Common myeloid progenitor, CD34-positive (primary cell): ENCODE results near the gene ROBO1.

ENCODE experiments used
- CTCF ChIA-PET: fragments of 350-600 bp; sonication (Branson Sonifier 250); formaldehyde crosslinking; loops from one replicate; lab custom pipeline; 2021; ENCODE audit warnings: antibody characterized with exemption; lab: Charles Lee
- POLR2A ChIA-PET: fragments of 350-600 bp; sonication (Branson Sonifier 250); formaldehyde crosslinking; loops from one replicate; lab custom pipeline; 2021; ENCODE audit warnings: antibody characterized with exemption; lab: Charles Lee
- DNase-seq, 3 donors: peaks; one replicate each; pipeline versions ENCODE4 v3.0.0 to v3.0.0-alpha.2; 2013
- H3K27ac ChIP-seq, 2 experiments: 1 replicate in 1 of 2; 2 replicates in 1 of 2; pipeline ENCODE4 v1.7.0; 2013; ENCODE audit warnings: inconsistent platforms in 2 of 2, low read length in 2 of 2, mild to moderate bottlenecking in 2 of 2, low read depth in 1 of 2, moderate library complexity in 1 of 2; ENCODE audit not compliant: severe bottlenecking in 2 of 2, insufficient read depth in 1 of 2, poor library complexity in 1 of 2
- H3K27me3 ChIP-seq, 5 experiments: replicated peaks in 2 of 5; 1 replicate in 3 of 5; 2 replicates in 2 of 5; pipeline versions ENCODE4 v1.6.1 to v1.7.0; 2013; ENCODE audit warnings: low read length in 4 of 5, mild to moderate bottlenecking in 2 of 5, moderate library complexity in 2 of 5, inconsistent platforms in 1 of 5; ENCODE audit not compliant: insufficient read depth in 5 of 5, control insufficient read depth in 4 of 5
- H3K36me3 ChIP-seq, 4 experiments: 1 replicate in 2 of 4; 2 replicates in 2 of 4; pipeline versions ENCODE4 v1.6.1 to v1.7.0; 2013; ENCODE audit warnings: low read length in 3 of 4, control low read depth in 1 of 4, mild to moderate bottlenecking in 1 of 4; ENCODE audit not compliant: control insufficient read depth in 4 of 4, insufficient read depth in 4 of 4
- H3K4me1 ChIP-seq, 4 experiments: 1 replicate in 3 of 4; 2 replicates in 1 of 4; pipeline versions ENCODE4 v1.6.1 to v1.7.1; 2013; ENCODE audit warnings: low read length in 3 of 4, mild to moderate bottlenecking in 3 of 4, control low read depth in 1 of 4, inconsistent platforms in 1 of 4, moderate library complexity in 1 of 4; ENCODE audit not compliant: control insufficient read depth in 4 of 4, insufficient read depth in 4 of 4; ENCODE audit errors: control extremely low read depth in 1 of 4
- H3K4me3 ChIP-seq, 7 experiments: 1 replicate in 4 of 7; 2 replicates in 3 of 7; pipeline versions ENCODE4 v1.5.1 to v1.7.0; 2013; ENCODE audit warnings: mild to moderate bottlenecking in 7 of 7, low read length in 6 of 7, moderate library complexity in 6 of 7, inconsistent platforms in 2 of 7, low read depth in 2 of 7, control low read depth in 1 of 7; ENCODE audit not compliant: insufficient read depth in 4 of 7, control insufficient read depth in 1 of 7; ENCODE audit errors: extremely low read depth in 1 of 7
- H3K9me3 ChIP-seq, 5 experiments: 1 replicate in 4 of 5; 2 replicates in 1 of 5; pipeline versions ENCODE4 v1.6.1 to v1.7.1; 2013; ENCODE audit warnings: low read length in 4 of 5, mild to moderate bottlenecking in 2 of 5, inconsistent platforms in 1 of 5, low read depth in 1 of 5, moderate library complexity in 1 of 5; ENCODE audit not compliant: control insufficient read depth in 4 of 5, insufficient read depth in 2 of 5; ENCODE audit errors: control extremely low read depth in 1 of 5
- WGBS: methylation state at CpG from one replicate; pipeline ENCODE4 v1.1.5; 2013; ENCODE audit not compliant: insufficient coverage; 5-methylcytosine and 5-hydroxymethylcytosine counted together

Gene ROBO1

GRCh38 chr3:79157191-79157590 is 610.6 kb downstream of the ROBO1 start:
- Histone ChIP-seq H3K9me3 (no peaks in the 10 kb centered on the region), H3K4me1 (no peaks in the 10 kb centered on the region), H3K4me3 (no peak overlapping the region), H3K36me3 (no peaks in the 10 kb centered on the region), H3K27ac (no peak overlapping the region), H3K27me3 (no peaks in the 10 kb centered on the region)
- ChIA-PET POLR2A (no interaction called here), CTCF (no interaction called here)
- no peak for DNase-seq

- Histone ChIP-seq H3K36me3 (no peaks in the 10 kb centered on the region), H3K9me3 (no peaks in the 10 kb centered on the region), H3K4me1 (no peaks in the 10 kb centered on the region), H3K27ac (no peak overlapping the region), H3K27me3 (no peaks in the 10 kb centered on the region), H3K4me3 (no peak overlapping the region)
- POLR2A ChIA-PET = no interaction called here
- 70% methylated on average over 2 of the region's 2 CpGs for WGBS
- CTCF ChIA-PET = interaction anchor here (0.5 kb wide), 1 partner anchor 1918 kb away, joined by 3 read pairs; no protein-coding TSS in a partner anchor
- no peak for DNase-seq
These were observed 612.9 kb downstream of the ROBO1 start for GRCh38 chr3:79154865-79155264.

- POLR2A ChIA-PET = no interaction called here
- H3K9me3 ChIP-seq = no peaks in the 10 kb centered on the region
- H3K27me3 ChIP-seq = no peaks in the 10 kb centered on the region
- H3K27ac ChIP-seq = no peak overlapping the region
- no peaks in the 10 kb centered on the region for H3K4me1 ChIP-seq
- WGBS = 100% methylated on average over 2 of the region's 2 CpGs
- no peaks in the 10 kb centered on the region for H3K36me3 ChIP-seq
- no peak for DNase-seq
- CTCF ChIA-PET = no interaction called here
- no peak overlapping the region for H3K4me3 ChIP-seq
These were observed 619.0 kb downstream of the ROBO1 start for GRCh38 chr3:79148786-79149185.

GRCh38 chr3:79146024-79146423 is 621.8 kb downstream of the ROBO1 start:
- no CpG with 5 or more reads among the region's 3 CpGs for WGBS
- no peaks in the 10 kb centered on the region for H3K27me3 ChIP-seq
- POLR2A ChIA-PET = no interaction called here
- no peaks in the 10 kb centered on the region for H3K9me3 ChIP-seq
- H3K27ac ChIP-seq = no peak overlapping the region
- no peak for DNase-seq
- no peaks in the 10 kb centered on the region for H3K4me1 ChIP-seq
- H3K4me3 ChIP-seq = no peak overlapping the region
- no peaks in the 10 kb centered on the region for H3K36me3 ChIP-seq
- CTCF ChIA-PET = no interaction called here

- DNase-seq = no peak
- Histone ChIP-seq H3K4me1 (no peaks in the 10 kb centered on the region), H3K4me3 (no peak overlapping the region), H3K36me3 (no peaks in the 10 kb centered on the region), H3K27me3 (no peaks in the 10 kb centered on the region), H3K27ac (no peak overlapping the region), H3K9me3 (no peaks in the 10 kb centered on the region)
- ChIA-PET CTCF (no interaction called here), POLR2A (no interaction called here)
- WGBS = 80% methylated on average over 2 of the region's 3 CpGs
These were observed 627.1 kb downstream of the ROBO1 start for GRCh38 chr3:79140708-79141107.

- 83% methylated on average over 3 of the region's 7 CpGs for WGBS
- Histone ChIP-seq H3K4me1 (no peaks in the 10 kb centered on the region), H3K27ac (no peak overlapping the region), H3K4me3 (no peak overlapping the region), H3K9me3 (no peaks in the 10 kb centered on the region), H3K36me3 (no peaks in the 10 kb centered on the region), H3K27me3 (no peaks in the 10 kb centered on the region)
- ChIA-PET POLR2A (no interaction called here), CTCF (no interaction called here)
- DNase-seq = no peak
These were observed 628.3 kb downstream of the ROBO1 start for GRCh38 chr3:79139395-79140068.

- ChIA-PET POLR2A (no interaction called here), CTCF (no interaction called here)
- no peaks in the 10 kb centered on the region for H3K36me3 ChIP-seq
- H3K27me3 ChIP-seq = no peaks in the 10 kb centered on the region
- H3K27ac ChIP-seq = no peak overlapping the region
- no peaks in the 10 kb centered on the region for H3K4me1 ChIP-seq
- H3K9me3 ChIP-seq = no peaks in the 10 kb centered on the region
- no peak overlapping the region for H3K4me3 ChIP-seq
- WGBS = 51% methylated on average over 15 of the region's 16 CpGs
- DNase-seq = no peak
These were observed 642.3 kb downstream of the ROBO1 start for GRCh38 chr3:79125313-79125984.
